ENCODE measurements around the gene CREB3L2. TPM values are rescaled to one million over a fixed set of nuclear protein-coding genes. Genes with fewer than 3 reads are reported as not detected.

CREB3L2 gene
- polyA plus RNA-seq, 1 experiment: 57.8 TPM

DNA sequence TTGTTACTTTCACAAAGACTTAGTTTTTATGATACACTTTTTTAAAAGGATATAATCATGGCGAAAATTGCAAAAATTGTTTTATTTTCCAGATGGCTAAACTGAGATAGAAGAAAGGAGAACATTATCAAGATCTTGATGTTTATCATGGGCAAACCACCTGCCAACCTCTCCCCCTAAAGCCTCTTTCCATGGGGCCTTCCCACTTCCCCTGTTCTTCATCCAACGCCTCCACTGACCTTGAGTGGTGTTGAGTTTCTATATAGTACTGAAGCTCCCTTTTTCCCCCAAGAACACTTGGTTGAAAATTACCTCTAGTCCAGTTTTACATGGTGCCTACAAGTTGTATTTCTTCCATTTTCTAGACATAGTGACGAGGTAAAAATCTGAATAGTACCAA lies 5.0 kb downstream of the CREB3L2 start:
- no peaks in the 10 kb centered on the region for H3K27me3 ChIP-seq (ENCODE audit: control insufficient read depth, insufficient read depth, low read length)
- H3K9me3 ChIP-seq (ENCODE audit: control insufficient read depth, insufficient read depth, low read length): peaks cover 4% of the 10 kb centered on the region; the same call in 1 of the 2 replicates
- H3K4me3 ChIP-seq (ENCODE audit: low read depth, low read length): no peak overlapping the region
- no peak overlapping the region for H3K27ac ChIP-seq (ENCODE audit: low read depth, low read length)
- CTCF ChIA-PET: interaction anchor here (0.8 kb wide), 1 partner anchor 94 kb away, joined by 3 read pairs; no protein-coding TSS in a partner anchor
- no peak for DNase-seq (ENCODE audit: low read depth, low spot score)
- POLR2A ChIA-PET: no interaction called here
- TF ChIP-seq, protein P1, sequence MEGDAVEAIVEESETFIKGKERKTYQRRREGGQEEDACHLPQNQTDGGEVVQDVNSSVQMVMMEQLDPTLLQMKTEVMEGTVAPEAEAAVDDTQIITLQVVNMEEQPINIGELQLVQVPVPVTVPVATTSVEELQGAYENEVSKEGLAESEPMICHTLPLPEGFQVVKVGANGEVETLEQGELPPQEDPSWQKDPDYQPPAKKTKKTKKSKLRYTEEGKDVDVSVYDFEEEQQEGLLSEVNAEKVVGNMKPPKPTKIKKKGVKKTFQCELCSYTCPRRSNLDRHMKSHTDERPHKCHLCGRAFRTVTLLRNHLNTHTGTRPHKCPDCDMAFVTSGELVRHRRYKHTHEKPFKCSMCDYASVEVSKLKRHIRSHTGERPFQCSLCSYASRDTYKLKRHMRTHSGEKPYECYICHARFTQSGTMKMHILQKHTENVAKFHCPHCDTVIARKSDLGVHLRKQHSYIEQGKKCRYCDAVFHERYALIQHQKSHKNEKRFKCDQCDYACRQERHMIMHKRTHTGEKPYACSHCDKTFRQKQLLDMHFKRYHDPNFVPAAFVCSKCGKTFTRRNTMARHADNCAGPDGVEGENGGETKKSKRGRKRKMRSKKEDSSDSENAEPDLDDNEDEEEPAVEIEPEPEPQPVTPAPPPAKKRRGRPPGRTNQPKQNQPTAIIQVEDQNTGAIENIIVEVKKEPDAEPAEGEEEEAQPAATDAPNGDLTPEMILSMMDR (IDR thresholded peaks at IDR 0.05; ENCODE audit: low read depth, low read length): no peak

DNA sequence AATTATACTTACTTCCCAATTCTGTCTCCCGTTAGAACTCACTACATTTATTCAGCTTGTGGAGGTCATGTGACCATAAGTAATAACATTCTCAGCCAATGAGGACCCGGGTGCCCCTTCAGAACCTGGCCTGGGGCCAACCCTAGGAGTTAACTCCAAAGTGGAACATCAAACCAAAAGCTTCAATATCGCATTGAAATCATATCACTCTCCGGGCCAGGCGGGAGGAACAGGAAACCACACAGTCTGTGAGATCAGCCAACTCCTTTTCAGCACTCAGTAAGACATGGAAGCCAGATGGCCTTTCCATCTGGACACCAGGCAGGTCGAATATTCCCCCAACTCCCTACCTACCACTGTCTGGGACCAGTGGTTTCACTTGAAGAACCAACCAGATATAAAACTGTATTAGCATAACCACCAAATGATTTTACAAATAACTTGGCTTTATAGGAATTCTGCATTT lies 5.5 kb downstream of the CREB3L2 start:
- H3K9me3 ChIP-seq (ENCODE audit: control insufficient read depth, insufficient read depth, low read length): peaks cover 1% of the 10 kb centered on the region; the same call in 1 of the 2 replicates
- DNase-seq (ENCODE audit: low read depth, low spot score): no peak
- TF ChIP-seq, protein P1 (IDR thresholded peaks at IDR 0.05; ENCODE audit: low read depth, low read length): no peak
- H3K27ac ChIP-seq (ENCODE audit: low read depth, low read length): no peak overlapping the region
- CTCF ChIA-PET: interaction anchor here (0.8 kb wide), 1 partner anchor 93 kb away, joined by 3 read pairs; no protein-coding TSS in a partner anchor
- H3K4me3 ChIP-seq (ENCODE audit: low read depth, low read length): no peak overlapping the region
- H3K27me3 ChIP-seq (ENCODE audit: control insufficient read depth, insufficient read depth, low read length): no peaks in the 10 kb centered on the region
- POLR2A ChIA-PET: no interaction called here

DNA sequence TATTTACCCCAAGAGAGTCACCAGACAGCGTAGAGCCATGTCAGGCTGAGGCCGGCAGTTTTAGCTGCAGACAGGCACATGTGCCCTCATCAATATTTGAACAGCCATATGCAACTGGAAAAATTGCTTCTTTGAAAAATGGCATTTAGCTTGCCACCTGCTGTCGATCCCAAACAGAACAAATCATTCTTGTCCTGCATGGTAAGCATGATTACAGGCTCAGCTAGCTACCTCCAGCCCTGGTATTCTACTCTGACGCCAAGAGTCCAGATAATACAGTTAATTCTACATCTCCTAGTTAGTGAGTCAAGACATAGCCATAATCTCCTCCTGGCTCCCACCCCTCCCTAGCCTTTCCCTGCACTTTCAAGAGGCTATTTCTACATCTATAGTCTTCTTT lies 7.7 kb downstream of the CREB3L2 start:
- no peaks in the 10 kb centered on the region for H3K27me3 ChIP-seq (ENCODE audit: control insufficient read depth, insufficient read depth, low read length)
- peak overlapping the region; percentile 98 for H3K27ac ChIP-seq (ENCODE audit: low read depth, low read length)
- DNase-seq (ENCODE audit: low read depth, low spot score): no peak
- POLR2A ChIA-PET: interaction anchor here (0.6 to 1.3 kb wide), 2 partner anchors 15 to 1125 kb away, joined by 4 to 10 read pairs; no protein-coding TSS in a partner anchor
- TF ChIP-seq, protein P1 (IDR thresholded peaks at IDR 0.05; ENCODE audit: low read depth, low read length): no peak
- CTCF ChIA-PET: interaction anchor here (1.8 to 5.1 kb wide), 2 partner anchors 9 to 15 kb away, joined by 5 to 40 read pairs; partner anchors contain the start of gene CREB3L2
- no peak overlapping the region for H3K4me3 ChIP-seq (ENCODE audit: low read depth, low read length)
- H3K9me3 ChIP-seq (ENCODE audit: control insufficient read depth, insufficient read depth, low read length): no peaks in the 10 kb centered on the region

DNA sequence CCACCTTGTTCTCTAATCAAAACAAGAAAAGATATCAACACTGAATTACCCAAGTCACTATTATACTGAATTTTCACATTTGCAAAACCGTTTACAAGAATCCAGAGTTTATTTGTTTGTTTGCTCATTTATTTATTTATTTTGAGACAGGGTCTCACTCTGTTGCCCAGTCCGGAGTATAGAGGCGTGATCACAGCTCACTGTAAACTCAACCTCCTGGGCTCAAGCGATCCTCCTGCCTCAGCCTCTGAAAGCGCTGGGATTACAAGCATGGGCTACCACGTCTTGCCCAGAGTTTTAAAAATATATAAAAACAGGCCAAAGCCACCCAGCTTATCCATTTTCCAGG lies 8.5 kb downstream of the CREB3L2 start:
- ChIA-PET CTCF (interaction anchor here (1.8 to 5.1 kb wide), 3 partner anchors 10 to 90 kb away, joined by 5 to 40 read pairs (median 18); partner anchors contain the start of gene CREB3L2), POLR2A (interaction anchor here (0.5 to 3.7 kb wide), 5 partner anchors 8 to 70 kb away, joined by 3 to 32 read pairs (median 15); partner anchors contain the start of gene CREB3L2)
- no peaks in the 10 kb centered on the region for H3K9me3 ChIP-seq (ENCODE audit: control insufficient read depth, insufficient read depth, low read length)
- TF ChIP-seq, protein P1 (IDR thresholded peaks at IDR 0.05; ENCODE audit: low read depth, low read length): no peak
- H3K27me3 ChIP-seq (ENCODE audit: control insufficient read depth, insufficient read depth, low read length): no peaks in the 10 kb centered on the region
- H3K4me3 ChIP-seq (ENCODE audit: low read depth, low read length): no peak overlapping the region
- no peak for DNase-seq (ENCODE audit: low read depth, low spot score)
- peak overlapping the region; percentile 98 for H3K27ac ChIP-seq (ENCODE audit: low read depth, low read length)

Measured in AG04450 (cell line).